Thymus (tissue), 11 donors: Measurements from ENCODE around the gene PBOV1. TPM values are rescaled to one million over a fixed set of nuclear protein-coding genes. Genes with fewer than 3 reads are reported as not detected.

Experiments
- DNase-seq, 9 donors: peaks; one replicate each; pipeline ENCODE4 v3.0.0-alpha.2; 2013; ENCODE audit warnings: low spot score in 9 of 9, low read depth in 6 of 9, missing footprints in 1 of 9
- H3K27ac ChIP-seq, 2 donors: one replicate each; pipeline ENCODE4 v1.5.1; 2013; ENCODE audit warnings: control low read depth in 1 of 2, low read depth in 1 of 2, low read length in 1 of 2, mild to moderate bottlenecking in 1 of 2, moderate library complexity in 1 of 2
- H3K27me3 ChIP-seq, 2 donors: one replicate each; pipeline ENCODE4 v1.5.1; 2013; ENCODE audit warnings: low read length in 1 of 2; ENCODE audit not compliant: control insufficient read depth in 2 of 2, insufficient read depth in 1 of 2
- H3K36me3 ChIP-seq, 2 donors: one replicate each; pipeline ENCODE4 v1.5.1; 2013; ENCODE audit warnings: low read length in 1 of 2, mild to moderate bottlenecking in 1 of 2, moderate library complexity in 1 of 2; ENCODE audit not compliant: control insufficient read depth in 2 of 2, insufficient read depth in 2 of 2
- H3K4me1 ChIP-seq, 2 donors: one replicate each; pipeline ENCODE4 v1.5.1; 2013; ENCODE audit warnings: low read length in 2 of 2; ENCODE audit not compliant: control insufficient read depth in 2 of 2, insufficient read depth in 2 of 2
- H3K4me3 ChIP-seq, 2 donors: one replicate each; pipeline ENCODE4 v1.5.1; 2013; ENCODE audit warnings: low read length in 2 of 2, control low read depth in 1 of 2, mild to moderate bottlenecking in 1 of 2
- H3K9me3 ChIP-seq, 2 donors: one replicate each; pipeline ENCODE4 v1.5.1; 2013; ENCODE audit warnings: low read length in 1 of 2, mild to moderate bottlenecking in 1 of 2; ENCODE audit not compliant: control insufficient read depth in 2 of 2, insufficient read depth in 1 of 2
- WGBS: extraction: QIAGEN DNeasy Blood & Tissue Kit; methylation state at CpG from one replicate; pipeline ENCODE4 v1.1.7; 2013; 5-methylcytosine and 5-hydroxymethylcytosine counted together
- polyA plus RNA-seq: library from polyadenylated mRNA; stranded (reverse); fragments of 200-250 nt; gene quantifications from one replicate; pipeline ENCODE4 v1.2.3, GENCODE V29; 2013
- total RNA-seq: library from RNA; stranded (reverse); fragments of 120-200 nt; gene quantifications from one replicate; pipeline ENCODE4 v1.2.4, GENCODE V29; 2013
- donor health status: healthy.

PBOV1 gene
- total and polyA plus RNA-seq, 2 donors, result not detected

DNA sequence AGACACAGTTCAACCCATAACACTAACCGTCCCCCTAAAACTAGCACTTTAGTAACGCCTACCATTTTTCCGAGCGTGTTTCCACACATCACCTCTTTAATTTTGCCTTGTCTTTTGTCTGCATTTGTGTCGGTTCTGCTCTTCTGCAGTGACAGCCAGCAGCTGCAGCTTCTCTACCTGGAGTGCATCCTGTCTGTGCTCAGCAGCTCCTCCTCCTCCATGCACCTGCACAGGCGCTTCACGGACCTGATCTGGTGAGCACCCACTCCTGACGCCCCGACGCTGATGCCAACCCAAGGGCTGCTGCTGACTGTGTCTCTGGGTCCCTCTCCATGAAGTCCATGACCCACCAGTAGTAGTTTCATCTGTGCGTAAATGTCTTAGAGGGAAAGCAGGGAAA, 35.4 kb upstream of the PBOV1 start:
- WGBS, result 96% methylated on average over 11 of the region's 11 CpGs
- H3K27ac ChIP-seq, result no peak overlapping the region
- no peaks in the 10 kb centered on the region for H3K36me3 ChIP-seq
- H3K4me3 ChIP-seq, result no peak overlapping the region
- H3K4me1 ChIP-seq, result no peaks in the 10 kb centered on the region
- H3K9me3 ChIP-seq, result no peaks in the 10 kb centered on the region
- no peaks in the 10 kb centered on the region for H3K27me3 ChIP-seq
- no peak for DNase-seq

GRCh38 chr6:138250513-138251247, 32.4 kb upstream of the PBOV1 start:
- Histone ChIP-seq H3K36me3 (no peaks in the 10 kb centered on the region), H3K27me3 (peaks cover 0 to 3% of the 10 kb centered on the region in 2 donors), H3K27ac (no peak overlapping the region), H3K4me1 (no peaks in the 10 kb centered on the region), H3K4me3 (no peak overlapping the region), H3K9me3 (no peaks in the 10 kb centered on the region)
- DNase-seq, result no peak
- WGBS, result 95% methylated on average over 16 of the region's 16 CpGs

DNA sequence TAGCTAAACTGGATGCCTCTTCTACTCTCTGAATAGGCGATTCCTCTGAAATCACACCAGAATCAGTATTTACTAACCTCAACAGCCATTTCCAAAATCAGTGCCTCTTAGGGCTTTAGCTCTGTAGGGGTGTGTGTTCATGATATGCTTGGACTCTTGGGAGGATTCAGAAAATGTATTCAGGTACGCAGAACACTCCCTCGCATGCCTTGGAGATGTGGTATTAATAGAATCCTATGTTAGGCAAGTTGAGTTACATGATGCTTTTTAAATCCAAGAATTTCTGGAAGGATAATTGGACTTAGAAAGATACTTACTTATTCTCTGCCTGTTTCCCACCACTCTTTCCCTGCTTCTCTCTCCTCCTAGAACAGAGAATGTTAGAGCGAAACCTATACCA, 31.8 kb upstream of the PBOV1 start:
- no peak overlapping the region for H3K27ac ChIP-seq
- WGBS, result 96% methylated on average over 4 of the region's 4 CpGs
- no peaks in the 10 kb centered on the region for H3K36me3 ChIP-seq
- DNase-seq, result no peak
- H3K4me3 ChIP-seq, result no peak overlapping the region
- H3K4me1 ChIP-seq, result no peaks in the 10 kb centered on the region
- no peaks in the 10 kb centered on the region for H3K9me3 ChIP-seq
- peaks cover 0 to 3% of the 10 kb centered on the region in 2 donors for H3K27me3 ChIP-seq

DNA sequence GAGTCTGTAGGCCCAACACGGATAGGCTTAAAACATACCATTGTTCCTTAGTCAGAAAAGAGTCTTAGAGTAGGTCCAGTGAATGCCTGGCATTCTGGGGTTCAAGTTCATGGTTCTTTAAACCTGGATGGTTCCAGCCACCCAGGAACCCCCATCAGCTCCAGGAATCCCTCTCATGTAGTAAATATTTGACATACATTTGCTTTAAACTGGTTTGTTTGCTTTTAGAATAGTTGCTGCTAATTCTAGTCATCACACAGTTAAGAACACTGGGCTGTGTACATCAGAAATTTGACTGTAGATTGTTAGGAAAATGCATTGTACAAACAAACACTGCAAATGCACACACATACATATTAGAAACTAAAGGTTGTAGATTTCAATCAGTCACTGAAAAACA, 30.6 kb upstream of the PBOV1 start:
- Histone ChIP-seq H3K4me3 (no peak overlapping the region), H3K36me3 (no peaks in the 10 kb centered on the region), H3K27me3 (peaks cover 0 to 3% of the 10 kb centered on the region in 2 donors), H3K27ac (no peak overlapping the region), H3K9me3 (no peaks in the 10 kb centered on the region), H3K4me1 (no peaks in the 10 kb centered on the region)
- 95% methylated on average over 1 of the region's 1 CpG for WGBS
- DNase-seq, result no peak

DNA sequence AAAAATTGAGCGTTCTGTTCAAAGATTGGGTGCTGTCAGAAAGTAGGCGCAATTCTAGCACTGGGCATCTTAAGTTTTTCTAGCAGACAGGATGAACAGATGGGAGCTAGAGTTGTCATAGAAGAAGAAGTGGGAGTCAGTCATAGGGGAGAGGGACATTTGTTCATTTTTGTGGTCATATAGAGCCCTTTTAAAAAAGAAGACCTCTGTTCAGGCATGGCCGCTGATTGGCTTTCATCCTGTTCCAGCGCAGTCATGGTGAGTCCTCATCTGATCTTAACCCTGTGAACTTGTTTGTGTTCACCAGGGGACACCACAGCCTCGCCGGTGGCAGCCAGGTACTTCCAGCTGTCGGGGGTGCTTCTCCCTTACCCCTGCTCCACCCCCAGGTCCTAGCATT, 29.7 kb upstream of the PBOV1 start:
- Histone ChIP-seq H3K9me3 (no peaks in the 10 kb centered on the region), H3K27ac (no peak overlapping the region), H3K4me1 (no peaks in the 10 kb centered on the region), H3K4me3 (no peak overlapping the region), H3K36me3 (no peaks in the 10 kb centered on the region), H3K27me3 (peaks cover 0 to 3% of the 10 kb centered on the region in 2 donors)
- 93% methylated on average over 7 of the region's 7 CpGs for WGBS
- no peak for DNase-seq

GRCh38 chr6:138246650-138247440, 28.6 kb upstream of the PBOV1 start:
- H3K9me3 ChIP-seq, result no peaks in the 10 kb centered on the region
- 96% methylated on average over 3 of the region's 3 CpGs for WGBS
- H3K27ac ChIP-seq, result no peak overlapping the region
- H3K27me3 ChIP-seq, result peaks cover 0 to 3% of the 10 kb centered on the region in 2 donors
- no peak overlapping the region for H3K4me3 ChIP-seq
- no peak for DNase-seq
- H3K4me1 ChIP-seq, result no peaks in the 10 kb centered on the region
- no peaks in the 10 kb centered on the region for H3K36me3 ChIP-seq

DNA sequence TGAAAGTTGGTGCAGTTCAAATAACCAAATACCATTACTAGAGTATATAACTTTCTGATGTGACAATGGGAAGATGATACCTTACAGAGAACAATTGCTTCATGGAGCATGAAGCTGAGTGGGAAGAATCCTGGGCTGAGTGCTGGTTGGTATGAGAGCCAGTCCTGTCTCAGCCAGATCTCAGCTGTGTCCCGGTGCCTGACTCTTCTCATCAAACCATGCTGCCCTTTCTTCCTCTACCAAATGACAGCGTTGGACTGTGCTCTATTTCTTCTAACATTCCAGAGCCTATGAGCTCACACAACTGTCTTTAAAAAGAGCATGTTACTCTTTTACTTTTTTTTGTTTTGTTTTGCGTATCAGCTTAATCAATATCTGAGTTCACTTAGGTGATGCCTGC, 27.5 kb upstream of the PBOV1 start:
- no peaks in the 10 kb centered on the region for H3K4me1 ChIP-seq
- DNase-seq, result no peak
- no peak overlapping the region for H3K4me3 ChIP-seq
- no peaks in the 10 kb centered on the region for H3K9me3 ChIP-seq
- no peak overlapping the region for H3K27ac ChIP-seq
- peaks cover 0 to 3% of the 10 kb centered on the region in 2 donors for H3K27me3 ChIP-seq
- WGBS, result 98% methylated on average over 3 of the region's 3 CpGs
- no peaks in the 10 kb centered on the region for H3K36me3 ChIP-seq

- H3K27ac ChIP-seq, result no peak overlapping the region
- WGBS, result 96% methylated on average over 4 of the region's 4 CpGs
- DNase-seq, result no peak
- no peaks in the 10 kb centered on the region for H3K36me3 ChIP-seq
- H3K9me3 ChIP-seq, result no peaks in the 10 kb centered on the region
- peaks cover 0 to 3% of the 10 kb centered on the region in 2 donors for H3K27me3 ChIP-seq
- H3K4me1 ChIP-seq, result no peaks in the 10 kb centered on the region
- H3K4me3 ChIP-seq, result no peak overlapping the region
These were observed 24.8 kb upstream of the PBOV1 start for GRCh38 chr6:138242987-138243592.

GRCh38 chr6:138241934-138242333, 23.6 kb upstream of the PBOV1 start:
- Histone ChIP-seq H3K27ac (no peak overlapping the region), H3K9me3 (no peaks in the 10 kb centered on the region), H3K36me3 (no peaks in the 10 kb centered on the region), H3K4me1 (no peaks in the 10 kb centered on the region), H3K4me3 (no peak overlapping the region), H3K27me3 (peaks cover 0 to under 1% of the 10 kb centered on the region in 2 donors)
- DNase-seq, result no peak
- WGBS, result 97% methylated on average over 6 of the region's 6 CpGs
